HEK293 (cell line): ENCODE measurements around the gene DNM1L.

Experiments used
- GLI4 ChIP-seq: fragments of 450-650 bp; formaldehyde crosslinking; IDR thresholded peaks from 2 replicates; pipeline ENCODE4 v1.5.1; 2016; ENCODE audit warnings: missing biosample characterization, missing genetic modification characterization
- HOXA7 ChIP-seq: sonication (generic); formaldehyde crosslinking; IDR thresholded peaks from 2 replicates; pipeline ENCODE4 v1.8.1; 2022; ENCODE audit warnings: missing genetic modification reagents, borderline replicate concordance
- KLF17 ChIP-seq: fragments of 450-650 bp; formaldehyde crosslinking; IDR thresholded peaks from 2 replicates; pipeline ENCODE4 v1.5.1; 2016; ENCODE audit warnings: missing biosample characterization, missing genetic modification characterization
- MYNN ChIP-seq: fragments of 450-650 bp; formaldehyde crosslinking; IDR thresholded peaks from 2 replicates; pipeline ENCODE4 v1.5.1; 2016; ENCODE audit warnings: missing biosample characterization, missing genetic modification characterization, borderline replicate concordance
- PATZ1 ChIP-seq: fragments of 450-650 bp; formaldehyde crosslinking; IDR thresholded peaks from 2 replicates; pipeline ENCODE4 v1.5.1; 2016; ENCODE audit warnings: missing biosample characterization, missing genetic modification characterization
- PBX3 ChIP-seq: sonication (generic); formaldehyde crosslinking; IDR thresholded peaks from 2 replicates; pipeline ENCODE4 v1.8.1; 2022; ENCODE audit warnings: mild to moderate bottlenecking, moderate library complexity, missing genetic modification reagents
- REST ChIP-seq: fragments of 450-650 bp; formaldehyde crosslinking; IDR thresholded peaks from 2 replicates; pipeline ENCODE4 v1.5.1; 2016; ENCODE audit warnings: missing biosample characterization, missing genetic modification characterization
- SCRT1 ChIP-seq: fragments of 450-650 bp; formaldehyde crosslinking; IDR thresholded peaks from 2 replicates; pipeline ENCODE4 v1.5.1; 2016; ENCODE audit warnings: missing biosample characterization, missing genetic modification characterization, borderline replicate concordance
- ZBTB21 ChIP-seq: fragments of 450-650 bp; formaldehyde crosslinking; IDR thresholded peaks from 2 replicates; pipeline ENCODE4 v1.5.1; 2017; ENCODE audit warnings: missing biosample characterization, missing genetic modification characterization
- ZBTB26 ChIP-seq: fragments of 450-650 bp; formaldehyde crosslinking; optimal IDR thresholded peaks from 2 replicates; pipeline ENCODE3; 2016; ENCODE audit warnings: missing biosample characterization, mild to moderate bottlenecking, missing genetic modification characterization
- ZBTB49 ChIP-seq: fragments of 450-650 bp; formaldehyde crosslinking; IDR thresholded peaks from 2 replicates; pipeline ENCODE4 v1.5.1; 2016; ENCODE audit warnings: missing biosample characterization, missing genetic modification characterization, low read depth
- ZFP69B ChIP-seq: fragments of 450-650 bp; formaldehyde crosslinking; IDR thresholded peaks from 2 replicates; pipeline ENCODE4 v1.5.1; 2016; ENCODE audit warnings: missing biosample characterization, missing genetic modification characterization
- ZNF223 ChIP-seq: fragments of 450-650 bp; formaldehyde crosslinking; IDR thresholded peaks from 2 replicates; pipeline ENCODE4 v1.5.1; 2016; ENCODE audit warnings: missing biosample characterization, missing genetic modification characterization
- ZNF23 ChIP-seq: fragments of 450-650 bp; formaldehyde crosslinking; IDR thresholded peaks from 2 replicates; pipeline ENCODE4 v1.5.1; 2016; ENCODE audit warnings: missing biosample characterization, missing genetic modification characterization, borderline replicate concordance
- ZNF280D ChIP-seq: fragments of 450-650 bp; formaldehyde crosslinking; IDR thresholded peaks from 2 replicates; pipeline ENCODE4 v1.5.1; 2016; ENCODE audit warnings: missing biosample characterization, missing genetic modification characterization
- ZNF341 ChIP-seq: fragments of 450-650 bp; formaldehyde crosslinking; IDR thresholded peaks from 2 replicates; pipeline ENCODE4; 2016; ENCODE audit warnings: low read depth, missing biosample characterization, missing genetic modification characterization
- ZNF391 ChIP-seq: fragments of 450-650 bp; formaldehyde crosslinking; IDR thresholded peaks from 2 replicates; pipeline ENCODE4 v1.5.1; 2016; ENCODE audit warnings: low read depth, missing biosample characterization, missing genetic modification characterization, borderline replicate concordance
- ZNF426 ChIP-seq: fragments of 450-650 bp; formaldehyde crosslinking; IDR thresholded peaks from 2 replicates; pipeline ENCODE4 v1.5.1; 2017; ENCODE audit warnings: missing biosample characterization, missing genetic modification characterization, mild to moderate bottlenecking, inconsistent platforms, moderate library complexity
- ZNF473 ChIP-seq: fragments of 450-650 bp; formaldehyde crosslinking; IDR thresholded peaks from 2 replicates; pipeline ENCODE4 v1.5.1; 2017; ENCODE audit warnings: missing biosample characterization, missing genetic modification characterization
- ZNF501 ChIP-seq: fragments of 450-650 bp; formaldehyde crosslinking; IDR thresholded peaks from 2 replicates; pipeline ENCODE4 v1.5.1; 2016; ENCODE audit warnings: missing biosample characterization, missing genetic modification characterization
- ZNF561 ChIP-seq: fragments of 450-650 bp; IDR thresholded peaks from 2 replicates; pipeline ENCODE4 v1.5.1; 2018; ENCODE audit warnings: missing biosample characterization, missing genetic modification characterization, borderline replicate concordance
- ZNF768 ChIP-seq: fragments of 450-650 bp; formaldehyde crosslinking; IDR thresholded peaks from 2 replicates; pipeline ENCODE4 v1.5.1; 2018; ENCODE audit warnings: missing biosample characterization, mild to moderate bottlenecking, missing genetic modification characterization
- ZNF785 ChIP-seq: fragments of 450-650 bp; formaldehyde crosslinking; IDR thresholded peaks from 2 replicates; pipeline ENCODE4 v1.5.1; 2016; ENCODE audit warnings: missing biosample characterization, missing genetic modification characterization
- ZXDB ChIP-seq: fragments of 450-650 bp; formaldehyde crosslinking; IDR thresholded peaks from 2 replicates; pipeline ENCODE4 v1.5.1; 2016; ENCODE audit warnings: missing biosample characterization, missing genetic modification characterization

The DNM1L gene

GRCh38 chr12:32755654-32756475, 76.8 kb downstream of the DNM1L start, which contains the start of gene YARS2 (continued):
- TF ChIP-seq GLI4 (tag by site-specific recombination): no peak
- no peak for TF ChIP-seq ZNF23 (tag by site-specific recombination)
- no peak for TF ChIP-seq HOXA7 (CRISPR knock-in tag)
- TF ChIP-seq ZNF561: 0 out of 2 replicates have a peak, but pooled peaks have one; percentile 21
- TF ChIP-seq ZNF391 (tag by site-specific recombination): no peak
- peak; percentile 68 for TF ChIP-seq ZBTB26 (tag by site-specific recombination)
- no peak for TF ChIP-seq PATZ1
- TF ChIP-seq ZNF768 (tag by site-specific recombination): no peak
- no peak for TF ChIP-seq ZNF280D (tag by site-specific recombination)
- no peak for TF ChIP-seq ZFP69B (tag by site-specific recombination)
- TF ChIP-seq MYNN (tag by site-specific recombination): no peak
- TF ChIP-seq PBX3 (CRISPR knock-in tag): peak; percentile 64; the same call in 1 of the 2 replicates
- no peak for TF ChIP-seq ZNF785
- no peak for TF ChIP-seq ZNF223 (tag by site-specific recombination)
- TF ChIP-seq ZNF341 (tag by site-specific recombination): peak; percentile 64
- no peak for TF ChIP-seq ZNF473
- no peak for TF ChIP-seq KLF17 (tag by site-specific recombination)
- peak; percentile 39; the same call in 1 of the 2 replicates for TF ChIP-seq ZXDB (tag by site-specific recombination)
- TF ChIP-seq REST (tag by site-specific recombination): no peak
- TF ChIP-seq ZBTB49 (tag by site-specific recombination): no peak
- TF ChIP-seq ZNF426 (tag by site-specific recombination): no peak
- TF ChIP-seq ZNF501: peak; percentile 23
- TF ChIP-seq SCRT1 (tag by site-specific recombination): peak; percentile 86; the same call in 1 of the 2 replicates
- TF ChIP-seq ZBTB21 (tag by site-specific recombination): no peak
